SHP77 (cell line): ENCODE measurements around the gene RSBN1L.

ENCODE experiments used
- DNase-seq, 2 experiments: peaks; one replicate each; lab custom pipeline; 2025; lab: John Stamatoyannopoulos, UW

Gene RSBN1L

GRCh38 chr7:77731716-77732115, 35.5 kb downstream of the RSBN1L start:
- DNase-seq, result no peak

- DNase-seq, result no peak
These were observed 38.6 kb downstream of the RSBN1L start for GRCh38 chr7:77734659-77735421.

DNA sequence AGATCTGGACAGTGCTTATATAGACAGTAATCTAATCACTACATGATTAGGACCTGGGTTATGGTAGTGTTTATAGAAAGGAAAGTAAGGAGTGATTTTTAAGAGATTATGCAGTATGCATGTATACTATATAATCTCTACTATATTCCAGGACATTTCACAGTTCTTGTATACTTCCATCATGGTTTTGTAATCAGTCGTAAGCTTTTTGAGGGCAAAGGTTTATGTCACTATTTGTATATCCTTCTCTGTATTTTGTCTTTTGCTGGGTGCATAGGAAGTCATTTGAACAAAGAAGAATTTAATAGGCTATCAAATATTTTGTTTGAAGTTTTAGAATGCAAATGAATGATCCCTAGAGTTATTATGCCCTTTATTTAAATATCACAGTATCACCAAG, 39.2 kb downstream of the RSBN1L start:
- no peak for DNase-seq

DNA sequence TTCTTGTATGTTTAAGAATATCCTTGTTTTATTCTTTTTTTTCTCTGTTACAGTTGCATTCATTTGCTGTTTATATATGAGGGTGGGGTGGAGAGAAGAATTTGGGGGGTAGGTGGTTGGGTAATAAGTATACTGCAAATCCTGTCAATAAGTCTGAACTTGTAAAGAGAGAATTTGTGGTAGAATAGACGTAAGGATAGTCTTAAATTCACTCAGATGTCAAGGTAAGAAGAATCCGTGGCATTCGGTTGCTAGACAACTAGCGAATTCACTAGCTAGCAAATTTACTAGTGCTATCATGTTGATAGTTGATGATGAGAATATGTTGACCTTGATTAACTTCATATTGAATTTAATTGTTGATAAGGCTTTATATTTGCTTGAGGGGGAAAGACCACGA, 40.7 kb downstream of the RSBN1L start:
- DNase-seq, result no peak

DNA sequence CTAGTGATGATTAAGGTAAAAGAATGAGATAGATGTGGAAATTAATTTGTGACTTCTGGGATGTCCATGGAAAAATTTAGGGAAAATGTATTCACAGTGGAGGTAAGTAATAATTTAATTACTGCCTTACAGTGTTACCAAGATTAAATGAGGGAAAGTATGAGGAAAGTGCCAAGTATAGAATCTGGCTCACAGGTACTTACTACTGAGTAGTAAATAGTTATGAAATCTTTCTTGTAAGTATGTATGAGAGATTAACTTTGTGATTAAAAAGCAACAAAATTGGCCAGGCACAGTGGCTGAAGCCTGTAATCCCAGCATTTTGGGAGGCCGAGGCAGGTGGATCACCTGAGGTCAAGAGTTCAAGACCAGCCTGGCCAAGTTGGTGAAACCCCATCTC, 42.1 kb downstream of the RSBN1L start:
- DNase-seq, result no peak

- no peak for DNase-seq
These were observed 42.6 kb downstream of the RSBN1L start for GRCh38 chr7:77738871-77739270.

DNA sequence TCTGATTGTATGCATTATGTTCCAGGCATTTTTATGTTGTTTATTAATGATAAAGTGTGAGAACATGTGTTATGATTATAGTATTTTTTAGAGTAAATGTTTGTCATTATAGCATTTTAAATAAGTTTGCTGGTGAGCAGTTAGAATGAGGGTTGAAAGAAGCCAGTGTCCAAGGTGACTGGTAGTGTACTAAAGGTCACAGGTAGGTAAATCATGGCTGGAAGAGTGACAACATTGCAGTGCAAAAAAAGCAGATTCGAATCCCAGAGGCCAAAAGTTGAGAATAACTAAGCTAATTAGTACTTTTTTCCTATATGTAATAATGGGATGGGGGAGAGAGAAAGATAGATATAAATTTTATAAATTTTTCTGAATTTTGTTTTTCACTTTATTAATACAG, 44.0 kb downstream of the RSBN1L start:
- DNase-seq, result no peak

DNA sequence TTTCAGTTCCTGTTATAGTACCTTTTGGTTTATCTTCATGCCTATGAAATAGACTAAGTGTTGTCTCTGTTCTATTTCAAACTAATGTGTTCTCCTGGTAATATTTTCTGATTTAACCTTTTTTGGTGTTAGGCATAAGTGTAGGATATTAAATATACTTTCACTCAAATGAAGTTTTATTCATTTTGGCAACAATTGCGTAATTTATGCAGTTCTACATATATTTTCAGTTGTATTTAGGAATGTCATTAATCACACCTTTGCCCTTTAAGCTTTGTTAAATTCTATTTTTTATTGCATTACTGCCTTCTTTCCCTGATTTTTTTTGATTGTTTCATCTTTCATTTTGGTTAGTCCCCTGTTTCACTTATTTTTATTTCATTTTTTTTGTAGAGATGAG, 47.3 kb downstream of the RSBN1L start:
- no peak for DNase-seq

- no peak for DNase-seq
These were observed 49.5 kb downstream of the RSBN1L start for GRCh38 chr7:77745746-77746145.

- DNase-seq, result no peak
These were observed 50.0 kb downstream of the RSBN1L start for GRCh38 chr7:77746164-77746823.

DNA sequence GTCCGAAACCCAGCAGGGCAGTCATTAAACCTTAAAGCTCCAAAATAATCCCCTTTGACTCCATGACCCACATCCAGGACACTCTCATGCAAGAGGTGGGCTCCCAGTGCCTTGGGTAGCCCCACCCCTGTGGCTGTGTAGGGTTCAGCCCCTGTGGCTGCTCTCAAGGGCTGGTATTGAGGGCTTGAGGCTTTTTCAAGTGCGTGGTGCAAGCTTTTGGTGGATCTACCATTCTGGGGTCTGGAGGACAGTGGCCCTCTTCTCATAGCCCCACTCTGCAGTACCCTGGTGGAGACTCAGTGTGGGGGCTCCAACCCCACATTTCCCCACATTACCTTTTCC, 50.5 kb downstream of the RSBN1L start:
- DNase-seq, result no peak

DNA sequence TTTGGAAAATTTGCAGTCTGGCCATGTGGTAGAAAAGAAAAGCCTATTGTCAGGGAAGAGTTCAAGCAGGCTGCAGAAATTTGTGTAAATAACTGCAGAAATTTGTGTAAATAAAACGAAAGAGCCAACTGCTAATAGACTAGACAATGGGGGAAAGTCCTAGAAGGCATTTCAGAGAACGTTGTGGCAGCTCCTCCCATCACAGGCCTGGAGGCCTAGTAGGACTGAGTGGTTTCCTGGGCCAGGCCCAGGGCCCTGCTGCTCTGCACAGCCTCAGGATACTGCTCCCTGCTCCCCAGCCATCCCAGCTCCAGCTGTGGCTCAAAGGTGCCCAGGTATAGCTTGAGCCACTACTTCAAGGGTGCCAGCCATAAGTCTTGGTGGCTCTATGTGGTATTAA, 50.9 kb downstream of the RSBN1L start:
- DNase-seq, result no peak

DNA sequence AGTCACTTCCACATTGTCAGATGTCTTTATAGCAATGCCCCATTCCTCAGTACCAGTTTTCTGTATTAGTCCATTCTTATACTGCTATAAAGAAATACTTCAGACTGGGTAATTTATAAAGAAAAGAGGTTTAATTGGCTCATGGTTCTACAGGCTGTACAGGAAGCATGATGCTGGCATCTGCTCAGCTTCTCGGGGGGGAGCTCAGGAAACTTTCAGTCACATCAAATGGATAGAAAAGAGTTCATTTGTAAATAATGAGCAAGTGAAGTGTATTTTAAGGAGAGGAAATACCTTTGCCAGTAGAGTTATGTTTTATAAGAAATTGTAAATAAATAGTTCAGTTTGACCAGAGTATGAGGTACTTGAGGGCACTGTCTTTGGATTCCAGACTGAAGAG, 51.5 kb downstream of the RSBN1L start:
- no peak for DNase-seq

GRCh38 chr7:77752016-77752415, 55.8 kb downstream of the RSBN1L start:
- DNase-seq, result no peak

DNA sequence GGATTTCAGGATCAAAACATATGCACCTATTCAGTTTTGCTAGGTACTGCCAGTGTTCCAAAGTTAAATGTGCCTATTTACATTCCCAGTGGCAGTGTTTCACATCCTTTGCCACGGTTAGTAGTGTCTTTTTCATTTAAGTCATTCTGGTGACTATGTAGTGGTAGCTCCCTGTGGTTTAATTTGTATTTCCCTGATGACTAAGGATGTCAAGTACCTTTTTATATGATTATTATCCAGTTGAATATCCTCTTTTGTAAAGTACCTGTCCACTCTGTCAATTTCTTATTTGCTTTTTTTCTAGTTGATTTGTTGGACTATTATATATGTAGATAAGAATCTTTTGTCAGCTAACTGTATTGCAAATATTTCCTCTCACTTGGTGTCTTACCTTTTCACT, 56.9 kb downstream of the RSBN1L start:
- no peak for DNase-seq

DNA sequence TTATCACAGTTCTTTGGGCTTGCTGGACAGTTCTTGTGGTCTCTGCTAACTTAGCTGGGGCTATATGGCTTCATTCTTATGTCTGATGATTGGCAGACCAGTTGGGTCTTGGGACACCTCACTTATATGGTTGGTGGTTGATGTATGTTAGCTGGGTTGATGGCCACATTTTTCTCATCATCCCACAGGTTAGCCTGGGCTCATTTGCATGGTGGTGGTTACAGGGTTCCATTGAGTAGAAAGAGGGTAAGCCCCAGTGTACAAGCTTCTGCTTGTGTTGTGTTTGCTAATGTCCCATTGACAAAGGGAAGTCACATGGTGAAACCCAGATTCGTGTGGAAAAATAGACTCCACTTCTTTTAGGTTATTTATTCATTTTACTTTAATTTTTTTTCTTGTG, 61.3 kb downstream of the RSBN1L start:
- DNase-seq, result no peak

DNA sequence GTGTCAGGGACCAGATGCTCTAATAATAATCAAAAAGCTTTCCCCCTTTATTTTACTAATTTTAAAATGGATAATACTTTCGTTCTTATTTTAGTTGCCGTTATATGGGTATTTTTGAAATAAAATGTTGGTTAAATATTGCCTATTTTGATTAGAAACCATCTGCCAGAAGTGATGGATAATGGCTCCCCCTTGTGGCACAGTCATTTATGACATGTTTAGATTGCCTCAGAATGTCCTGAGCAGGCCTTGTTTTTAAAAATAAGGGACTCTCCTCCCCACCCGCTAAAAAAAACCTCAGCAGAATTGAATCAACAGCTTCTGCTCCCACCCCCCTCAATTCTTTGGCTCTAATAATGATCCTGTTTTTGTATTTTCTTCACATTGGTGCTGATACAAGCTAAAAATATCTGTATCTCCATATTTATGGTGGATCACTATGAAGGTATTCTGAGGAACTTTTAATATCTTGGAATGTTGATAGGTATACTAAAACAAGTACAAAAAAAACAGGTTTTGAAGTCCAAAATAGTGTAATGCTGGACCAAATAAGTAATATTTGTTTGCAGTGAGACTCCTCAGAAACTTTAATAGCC, 63.1 kb downstream of the RSBN1L start:
- peak; percentile 15 to 19 for DNase-seq

DNA sequence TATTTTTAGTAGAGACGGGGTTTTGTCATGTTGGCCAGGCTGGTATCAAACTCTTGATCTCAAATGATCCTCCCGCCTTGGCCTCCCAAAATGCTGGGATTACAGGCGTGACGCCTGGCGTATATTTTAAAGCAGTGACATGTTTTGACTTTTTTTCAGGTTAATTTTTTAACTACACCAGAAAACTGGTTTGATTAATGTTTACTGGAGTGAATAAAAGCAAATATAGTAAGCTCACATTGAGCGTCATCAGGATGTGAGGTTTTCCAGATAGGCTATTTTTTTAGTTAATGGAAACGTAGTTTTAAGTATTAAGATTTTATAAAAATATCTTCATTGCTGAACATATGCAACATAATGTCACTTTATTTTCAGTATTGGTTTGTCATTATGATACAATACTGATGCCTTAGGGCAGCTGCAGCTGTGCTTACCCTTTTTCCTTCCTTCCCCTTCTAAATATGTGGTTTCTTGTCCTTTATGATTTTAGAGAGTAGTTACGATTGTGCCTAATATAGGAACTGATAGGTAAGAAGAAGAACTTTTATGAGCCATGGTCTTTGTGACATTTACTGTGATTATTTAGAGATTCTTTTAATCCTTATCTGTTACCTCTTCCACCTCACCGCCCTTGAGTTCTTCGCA, 64.7 kb downstream of the RSBN1L start:
- DNase-seq, result no peak

GRCh38 chr7:77765481-77765880, 69.2 kb downstream of the RSBN1L start:
- DNase-seq, result no peak

GRCh38 chr7:77765906-77766800, 69.9 kb downstream of the RSBN1L start:
- no peak for DNase-seq

DNA sequence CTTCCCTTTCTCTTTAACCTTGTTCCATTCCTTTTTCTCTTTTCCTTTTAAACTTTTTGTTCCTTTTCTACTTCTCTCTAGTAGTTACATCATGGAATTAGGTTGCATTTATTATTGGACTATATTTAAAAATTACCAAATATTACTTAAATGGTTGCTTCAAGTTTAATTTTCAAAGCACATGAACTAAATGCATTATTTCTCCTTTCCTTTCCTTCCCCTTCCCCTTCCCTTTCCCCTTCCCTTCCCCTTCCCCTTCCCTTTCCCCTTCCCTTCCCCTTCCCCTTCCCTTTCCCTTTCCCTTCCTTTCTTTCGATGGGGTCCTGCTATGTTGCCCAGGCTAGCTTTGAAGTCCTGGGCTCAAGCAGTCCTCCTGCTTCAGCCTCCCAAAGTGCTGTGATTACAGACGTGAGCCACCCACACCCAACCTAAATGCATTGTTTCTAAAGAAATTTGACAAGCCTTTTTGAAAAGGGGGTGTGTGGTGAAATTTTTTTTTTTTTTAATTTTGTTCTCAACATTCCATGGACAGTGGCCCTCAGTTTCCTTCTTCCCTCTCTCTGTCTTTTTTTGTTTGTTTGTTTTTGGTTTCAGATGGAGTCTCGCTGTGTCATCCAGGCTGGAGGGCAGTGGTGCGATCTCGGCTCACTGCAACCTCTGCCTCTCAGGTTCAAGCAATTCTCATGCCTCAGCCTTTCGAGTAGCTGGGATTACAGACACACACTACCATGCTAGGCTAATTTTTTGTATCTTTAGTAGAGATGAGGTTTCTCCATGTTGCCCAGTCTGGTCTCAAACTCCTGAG, 70.7 kb downstream of the RSBN1L start:
- DNase-seq, result no peak
